ENCODE results near the gene GRHL1.

The GRHL1 gene

DNA sequence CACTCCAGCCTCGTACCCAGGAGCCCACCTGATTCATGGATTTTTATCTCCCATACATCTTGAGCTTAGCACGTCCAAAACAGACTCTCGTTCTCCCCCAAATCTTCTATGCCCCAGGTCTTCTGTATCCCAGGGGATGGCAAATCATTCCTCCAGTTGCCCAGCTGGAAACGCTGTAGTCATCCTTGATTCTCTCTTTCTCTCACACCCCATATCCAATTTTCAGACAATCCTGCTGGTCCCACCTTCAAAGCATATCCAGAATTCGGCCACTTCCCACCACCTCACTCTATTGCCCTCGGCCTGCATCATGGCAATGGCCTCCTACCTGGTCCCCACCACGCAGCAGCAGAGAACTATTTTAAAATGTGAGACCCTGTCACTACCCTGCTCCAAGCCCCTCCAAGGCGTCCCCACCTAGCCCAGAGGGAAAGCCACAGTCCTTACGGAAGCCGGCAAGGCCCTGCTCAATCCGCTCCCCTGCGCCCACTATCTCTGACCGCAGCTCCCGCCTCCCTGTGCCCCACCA, 1.4 kb upstream of the GRHL1 start:
- Histone ChIP-seq H3K9me3 (ENCODE audit: insufficient read depth, low read depth, low read length) (no peaks in the 10 kb centered on the region), H3K9ac (ENCODE audit: low read depth, low read length) (no peak overlapping the region), H3K4me1 (ENCODE audit: insufficient read depth, low read length) (no peaks in the 10 kb centered on the region), H3K27ac (ENCODE audit: low read length) (no peak overlapping the region), H3K4me3 (ENCODE audit: low read length) (peak overlapping the region; percentile 67; the same call in 1 of the 2 replicates), H3K27me3 (ENCODE audit: insufficient read depth, low read length) (peaks cover 60% of the 10 kb centered on the region), H3K36me3 (ENCODE audit: insufficient read depth, low read depth, low read length) (no peaks in the 10 kb centered on the region)

DNA sequence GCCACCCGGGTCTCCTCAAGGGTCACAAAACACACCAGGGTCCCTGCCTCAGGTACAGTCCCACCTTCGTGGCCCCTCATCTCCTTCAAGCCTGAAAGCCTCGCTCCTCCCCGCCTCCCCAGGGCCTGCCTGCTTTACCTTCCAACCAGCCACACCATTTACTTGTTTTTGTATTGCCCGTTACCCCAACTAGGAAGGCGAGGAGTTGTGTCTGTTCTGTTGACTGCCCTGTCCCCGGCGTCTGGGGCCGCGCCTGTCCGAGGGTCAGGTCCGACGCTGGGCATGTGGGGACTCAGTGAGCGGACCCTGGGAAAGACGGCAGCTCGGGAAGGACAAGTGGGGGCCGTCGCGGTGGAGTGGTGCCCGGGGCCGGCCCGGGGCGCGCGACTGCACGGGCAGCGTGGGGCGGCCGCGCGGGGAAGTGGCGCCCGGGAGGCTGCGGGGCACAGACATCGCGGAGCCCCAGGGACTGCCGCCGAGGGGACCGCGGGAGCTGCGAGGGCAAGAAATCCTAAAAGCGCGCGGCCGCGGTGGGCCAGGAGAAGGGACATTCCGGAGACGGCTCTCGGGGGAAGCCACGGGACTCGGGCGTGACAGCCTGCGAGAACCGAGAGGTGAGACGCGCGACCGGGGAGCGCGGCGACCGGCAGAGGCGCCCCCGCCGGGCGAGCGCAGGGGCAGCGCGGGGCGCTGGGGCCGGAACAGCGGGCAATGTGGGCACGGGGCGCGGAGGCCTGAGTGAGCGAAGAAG, 797 bp upstream of the GRHL1 start:
- Histone ChIP-seq H3K9ac (ENCODE audit: low read depth, low read length) (no peak overlapping the region), H3K4me1 (ENCODE audit: insufficient read depth, low read length) (no peaks in the 10 kb centered on the region), H3K27ac (ENCODE audit: low read length) (no peak overlapping the region)

DNA sequence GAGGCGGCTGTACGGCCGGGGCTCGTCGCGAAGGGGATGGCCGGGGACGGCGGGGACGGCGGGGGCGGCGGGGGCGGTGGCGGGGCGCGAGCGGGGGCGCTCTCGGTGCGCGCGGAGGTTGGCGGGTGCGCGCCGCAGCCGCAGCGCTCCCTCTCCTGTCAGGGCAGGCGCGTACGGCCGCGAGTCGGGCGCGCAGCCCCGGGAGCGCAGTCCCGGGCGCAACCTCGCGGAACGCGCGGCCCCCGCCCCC, 296 bp upstream of the GRHL1 start:
- H3K4me1 ChIP-seq (ENCODE audit: insufficient read depth, low read length), result no peaks in the 10 kb centered on the region
- no peaks in the 10 kb centered on the region for H3K36me3 ChIP-seq (ENCODE audit: insufficient read depth, low read depth, low read length)
- H3K27me3 ChIP-seq (ENCODE audit: insufficient read depth, low read length), result peaks cover 62% of the 10 kb centered on the region
- H3K9me3 ChIP-seq (ENCODE audit: insufficient read depth, low read depth, low read length), result no peaks in the 10 kb centered on the region
- H3K4me3 ChIP-seq (ENCODE audit: low read length), result peak overlapping the region; percentile 67; the same call in 1 of the 2 replicates
- H3K27ac ChIP-seq (ENCODE audit: low read length), result no peak overlapping the region
- H3K9ac ChIP-seq (ENCODE audit: low read depth, low read length), result no peak overlapping the region

More for the DNA sequence above, 797 bp upstream of the GRHL1 start:
- Histone ChIP-seq H3K4me3 (ENCODE audit: low read length) (peak overlapping the region; percentile 67; the same call in 1 of the 2 replicates), H3K9me3 (ENCODE audit: insufficient read depth, low read depth, low read length) (no peaks in the 10 kb centered on the region), H3K27me3 (ENCODE audit: insufficient read depth, low read length) (peaks cover 62% of the 10 kb centered on the region), H3K36me3 (ENCODE audit: insufficient read depth, low read depth, low read length) (no peaks in the 10 kb centered on the region)

DNA sequence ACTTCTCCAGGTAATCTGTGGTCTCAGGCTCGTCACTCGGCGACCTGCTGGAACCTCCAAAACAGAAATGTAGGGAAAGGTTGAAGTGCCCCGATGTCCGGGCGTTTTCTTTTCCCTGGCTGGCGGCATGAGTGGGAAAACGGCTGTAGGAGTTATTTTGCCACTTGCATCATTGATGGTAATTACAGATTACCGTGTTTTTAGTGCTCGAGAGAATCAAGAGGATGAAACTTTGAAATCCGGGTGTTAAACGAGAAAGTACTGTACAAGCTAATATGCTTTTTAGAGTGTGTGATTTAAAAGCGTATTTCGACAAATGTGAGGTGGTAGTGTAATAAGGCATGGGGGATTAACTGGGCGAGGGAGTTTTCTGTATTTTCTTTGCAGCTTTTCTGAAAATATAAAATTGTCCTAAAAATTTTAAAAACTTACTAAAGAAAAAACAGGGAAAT, 819 bp downstream of the GRHL1 start:
- H3K27ac ChIP-seq (ENCODE audit: low read length), result no peak overlapping the region
- H3K36me3 ChIP-seq (ENCODE audit: insufficient read depth, low read depth, low read length), result no peaks in the 10 kb centered on the region
- H3K9ac ChIP-seq (ENCODE audit: low read depth, low read length), result no peak overlapping the region
- no peaks in the 10 kb centered on the region for H3K9me3 ChIP-seq (ENCODE audit: insufficient read depth, low read depth, low read length)
- H3K27me3 ChIP-seq (ENCODE audit: insufficient read depth, low read length), result peaks cover 62% of the 10 kb centered on the region
- no peaks in the 10 kb centered on the region for H3K4me1 ChIP-seq (ENCODE audit: insufficient read depth, low read length)
- H3K4me3 ChIP-seq (ENCODE audit: low read length), result peak overlapping the region; percentile 41

DNA sequence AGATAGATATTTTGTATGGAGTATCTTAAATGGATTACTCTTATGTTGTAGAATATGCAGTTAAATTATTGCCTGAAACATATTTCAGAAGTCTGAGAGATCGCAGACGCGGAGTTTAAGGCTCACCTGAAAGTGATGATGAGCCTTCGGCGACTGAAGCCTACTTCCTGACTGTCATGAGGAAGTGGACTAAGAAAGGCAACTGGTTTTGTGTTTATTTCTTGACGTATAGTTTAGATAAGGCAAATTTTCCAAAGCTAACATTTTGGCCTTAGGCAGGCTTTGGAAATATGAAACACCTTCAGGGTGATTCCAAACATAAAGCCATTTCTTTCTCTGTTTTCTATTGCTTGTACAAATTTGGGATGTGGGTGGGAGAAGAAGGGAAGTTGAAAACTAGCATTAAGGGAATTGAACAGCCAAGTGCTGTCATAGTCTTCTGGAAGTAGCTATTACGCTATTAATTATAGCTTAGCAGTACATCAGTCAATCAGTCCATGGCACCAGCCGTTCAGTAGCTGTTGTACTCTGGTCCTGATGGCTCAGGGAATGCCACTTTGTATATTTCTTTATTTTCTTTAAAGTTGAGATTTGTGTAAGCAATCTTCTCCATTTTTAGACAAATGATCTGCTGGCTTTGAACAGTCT, 1.5 kb downstream of the GRHL1 start:
- no peak overlapping the region for H3K27ac ChIP-seq (ENCODE audit: low read length)
- H3K9me3 ChIP-seq (ENCODE audit: insufficient read depth, low read depth, low read length), result no peaks in the 10 kb centered on the region
- peaks cover 62% of the 10 kb centered on the region for H3K27me3 ChIP-seq (ENCODE audit: insufficient read depth, low read length)
- no peaks in the 10 kb centered on the region for H3K36me3 ChIP-seq (ENCODE audit: insufficient read depth, low read depth, low read length)
- no peak overlapping the region for H3K4me3 ChIP-seq (ENCODE audit: low read length)
- no peak overlapping the region for H3K9ac ChIP-seq (ENCODE audit: low read depth, low read length)
- H3K4me1 ChIP-seq (ENCODE audit: insufficient read depth, low read length), result no peaks in the 10 kb centered on the region

DNA sequence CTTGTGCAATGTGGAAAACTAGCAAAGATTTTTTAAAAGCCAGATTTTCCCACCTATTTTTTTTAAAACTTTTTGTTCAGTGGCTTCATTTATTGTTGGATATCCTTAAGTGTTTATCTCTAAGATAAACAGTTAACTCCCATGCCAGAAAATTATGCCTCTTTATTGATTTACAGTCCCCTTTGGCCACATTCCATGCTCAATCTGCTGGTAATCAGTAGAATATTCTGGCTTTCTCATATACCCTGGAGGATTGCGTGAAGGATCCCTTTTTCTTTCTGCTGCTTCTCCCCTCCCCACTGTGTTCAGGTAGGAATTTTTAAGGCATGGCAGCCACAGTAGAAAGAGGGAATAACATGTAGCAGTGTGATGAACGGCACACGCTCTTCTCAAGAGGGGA, 2.6 kb downstream of the GRHL1 start:
- Histone ChIP-seq H3K27ac (ENCODE audit: low read length) (no peak overlapping the region), H3K9ac (ENCODE audit: low read depth, low read length) (no peak overlapping the region), H3K4me1 (ENCODE audit: insufficient read depth, low read length) (no peaks in the 10 kb centered on the region), H3K27me3 (ENCODE audit: insufficient read depth, low read length) (peaks cover 53% of the 10 kb centered on the region), H3K36me3 (ENCODE audit: insufficient read depth, low read depth, low read length) (no peaks in the 10 kb centered on the region), H3K9me3 (ENCODE audit: insufficient read depth, low read depth, low read length) (no peaks in the 10 kb centered on the region), H3K4me3 (ENCODE audit: low read length) (no peak overlapping the region)

DNA sequence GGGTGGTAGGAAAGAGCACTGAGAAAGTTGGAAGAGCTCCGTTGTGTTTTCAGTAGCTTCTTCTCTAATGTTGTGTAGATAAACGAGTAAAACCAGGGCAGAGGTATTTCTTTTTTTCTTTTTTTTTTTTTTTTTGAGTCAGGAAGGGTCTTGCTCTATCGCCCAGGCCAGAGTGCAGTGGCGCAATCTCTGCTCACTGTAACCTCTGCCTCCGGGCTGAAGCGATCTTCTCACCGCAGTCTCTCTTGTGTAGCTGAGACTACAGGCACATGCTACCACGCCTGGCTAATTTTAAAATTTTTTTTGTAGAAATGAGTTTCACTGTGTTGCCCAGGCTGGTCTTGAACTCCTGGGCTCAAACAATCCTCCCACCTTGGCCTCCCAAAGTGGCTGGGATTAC, 6.6 kb downstream of the GRHL1 start:
- Histone ChIP-seq H3K36me3 (ENCODE audit: insufficient read depth, low read depth, low read length) (no peaks in the 10 kb centered on the region), H3K4me3 (ENCODE audit: low read length) (no peak overlapping the region)

DNA sequence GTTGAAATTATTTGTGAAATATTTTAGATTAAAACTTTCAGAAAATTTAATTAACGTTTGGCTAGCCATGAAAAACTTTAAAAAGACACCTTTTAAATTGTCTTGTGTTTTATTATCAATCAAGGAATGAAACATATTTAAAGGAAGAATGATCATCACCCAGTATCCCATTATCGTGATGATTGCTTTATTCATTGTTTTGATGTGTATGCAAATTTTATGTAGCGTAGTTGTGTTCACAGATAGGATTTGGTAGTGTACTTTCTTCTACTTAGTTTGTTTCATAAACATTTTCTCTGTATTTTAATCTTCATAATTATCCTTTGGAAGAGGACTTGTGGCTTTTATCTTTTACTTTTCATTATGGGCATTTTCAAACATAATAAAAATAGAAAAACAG, 7.8 kb downstream of the GRHL1 start:
- no peaks in the 10 kb centered on the region for H3K36me3 ChIP-seq (ENCODE audit: insufficient read depth, low read depth, low read length)

More for the DNA sequence above, 6.6 kb downstream of the GRHL1 start:
- H3K9me3 ChIP-seq (ENCODE audit: insufficient read depth, low read depth, low read length), result no peaks in the 10 kb centered on the region
- peaks cover 21% of the 10 kb centered on the region for H3K27me3 ChIP-seq (ENCODE audit: insufficient read depth, low read length)
- no peaks in the 10 kb centered on the region for H3K4me1 ChIP-seq (ENCODE audit: insufficient read depth, low read length)
- H3K9ac ChIP-seq (ENCODE audit: low read depth, low read length), result no peak overlapping the region
- H3K27ac ChIP-seq (ENCODE audit: low read length), result no peak overlapping the region

DNA sequence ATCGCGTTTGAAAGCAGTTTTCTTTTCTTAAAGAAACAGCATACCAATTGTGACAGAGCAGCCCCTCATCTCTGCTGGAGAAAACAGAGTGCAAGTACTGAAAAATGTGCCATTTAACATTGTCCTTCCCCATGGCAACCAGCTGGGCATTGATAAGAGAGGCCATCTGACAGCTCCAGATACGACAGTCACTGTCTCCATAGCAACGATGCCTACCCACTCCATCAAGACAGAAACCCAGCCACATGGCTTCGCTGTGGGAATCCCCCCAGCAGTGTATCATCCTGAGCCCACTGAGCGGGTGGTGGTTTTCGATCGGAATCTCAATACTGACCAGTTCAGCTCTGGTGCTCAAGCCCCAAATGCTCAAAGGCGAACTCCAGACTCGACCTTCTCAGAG, 9.5 kb downstream of the GRHL1 start:
- no peaks in the 10 kb centered on the region for H3K36me3 ChIP-seq (ENCODE audit: insufficient read depth, low read depth, low read length)
- no peak overlapping the region for H3K4me3 ChIP-seq (ENCODE audit: low read length)
- H3K9me3 ChIP-seq (ENCODE audit: insufficient read depth, low read depth, low read length), result no peaks in the 10 kb centered on the region
- no peak overlapping the region for H3K9ac ChIP-seq (ENCODE audit: low read depth, low read length)
- no peak overlapping the region for H3K27ac ChIP-seq (ENCODE audit: low read length)
- no peaks in the 10 kb centered on the region for H3K27me3 ChIP-seq (ENCODE audit: insufficient read depth, low read length)
- no peaks in the 10 kb centered on the region for H3K4me1 ChIP-seq (ENCODE audit: insufficient read depth, low read length)

More for the DNA sequence above, 7.8 kb downstream of the GRHL1 start:
- Histone ChIP-seq H3K27ac (ENCODE audit: low read length) (no peak overlapping the region), H3K9ac (ENCODE audit: low read depth, low read length) (no peak overlapping the region), H3K27me3 (ENCODE audit: insufficient read depth, low read length) (peaks cover 9% of the 10 kb centered on the region), H3K4me3 (ENCODE audit: low read length) (no peak overlapping the region), H3K4me1 (ENCODE audit: insufficient read depth, low read length) (no peaks in the 10 kb centered on the region), H3K9me3 (ENCODE audit: insufficient read depth, low read depth, low read length) (no peaks in the 10 kb centered on the region)

DNA sequence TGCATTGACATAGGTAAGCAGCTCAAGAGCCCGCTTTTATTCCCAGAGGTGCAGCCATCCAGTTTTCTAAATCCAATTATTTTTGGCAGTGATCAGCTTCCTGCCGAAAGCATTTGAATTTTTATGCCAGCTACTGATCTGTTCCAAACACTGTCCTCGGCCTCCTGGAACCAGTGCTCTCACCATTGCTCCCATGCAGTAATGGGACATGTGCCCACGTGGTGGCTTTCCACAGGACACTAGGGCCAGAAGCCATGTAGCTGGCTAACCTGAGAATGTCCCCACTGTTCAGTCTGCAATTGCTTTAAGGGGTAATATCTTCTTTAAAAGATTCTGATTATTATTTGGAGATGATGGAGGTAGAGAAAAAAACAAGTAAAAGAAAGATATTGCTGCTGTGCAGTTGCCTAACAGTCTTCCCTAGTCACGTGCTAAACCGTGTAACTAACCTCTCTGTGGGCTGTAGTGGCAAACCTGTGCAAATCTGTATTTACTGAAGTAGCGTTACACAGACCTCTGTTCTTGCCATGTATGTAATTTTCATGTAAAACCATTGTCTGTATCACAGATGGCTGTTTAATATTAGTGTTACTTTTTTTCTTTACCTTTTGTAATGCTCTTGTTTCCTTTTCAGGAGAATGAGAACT, 13.0 kb downstream of the GRHL1 start:
- Histone ChIP-seq H3K36me3 (ENCODE audit: insufficient read depth, low read depth, low read length) (no peaks in the 10 kb centered on the region), H3K4me1 (ENCODE audit: insufficient read depth, low read length) (no peaks in the 10 kb centered on the region), H3K27ac (ENCODE audit: low read length) (no peak overlapping the region), H3K27me3 (ENCODE audit: insufficient read depth, low read length) (no peaks in the 10 kb centered on the region), H3K4me3 (ENCODE audit: low read length) (no peak overlapping the region), H3K9ac (ENCODE audit: low read depth, low read length) (no peak overlapping the region), H3K9me3 (ENCODE audit: insufficient read depth, low read depth, low read length) (no peaks in the 10 kb centered on the region)

DNA sequence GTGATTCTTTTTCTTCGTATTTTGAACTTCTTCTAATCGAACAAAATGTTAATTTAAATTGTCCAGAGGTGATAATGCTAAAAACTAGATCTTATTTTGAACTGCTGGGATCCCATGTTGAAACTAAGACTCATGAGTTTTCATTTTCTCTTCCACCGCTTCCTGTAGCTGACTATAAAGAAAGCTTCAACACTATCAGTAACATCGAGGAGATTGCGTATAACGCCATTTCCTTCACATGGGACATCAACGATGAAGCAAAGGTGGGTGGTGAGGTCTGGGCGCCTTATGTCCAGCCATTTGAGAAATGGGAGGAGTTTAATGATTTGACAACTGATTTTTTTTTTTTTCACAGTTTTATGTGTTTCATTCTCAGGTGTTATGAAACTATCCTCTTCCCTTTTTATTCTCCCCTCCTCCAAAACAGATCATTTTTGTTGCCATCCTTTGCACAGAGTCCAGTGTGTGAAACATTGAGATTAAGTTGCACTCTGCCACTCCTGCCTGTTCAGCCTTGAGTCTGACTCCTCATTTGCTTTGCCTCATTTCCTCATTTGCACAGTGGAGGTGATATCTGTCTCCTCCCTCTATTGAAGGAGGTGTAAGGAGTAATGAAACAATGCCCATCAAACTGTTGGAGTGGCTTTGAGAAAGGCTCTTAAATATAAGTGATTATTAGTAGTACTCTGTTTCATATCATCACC, 13.8 kb downstream of the GRHL1 start:
- H3K9ac ChIP-seq (ENCODE audit: low read depth, low read length), result no peak overlapping the region
- no peaks in the 10 kb centered on the region for H3K27me3 ChIP-seq (ENCODE audit: insufficient read depth, low read length)
- H3K4me3 ChIP-seq (ENCODE audit: low read length), result no peak overlapping the region
- H3K27ac ChIP-seq (ENCODE audit: low read length), result no peak overlapping the region
- no peaks in the 10 kb centered on the region for H3K4me1 ChIP-seq (ENCODE audit: insufficient read depth, low read length)
- no peaks in the 10 kb centered on the region for H3K36me3 ChIP-seq (ENCODE audit: insufficient read depth, low read depth, low read length)
- no peaks in the 10 kb centered on the region for H3K9me3 ChIP-seq (ENCODE audit: insufficient read depth, low read depth, low read length)

Data from iPS-20b (cell line).